GM19240 (cell line): ENCODE measurements around the gene MOV10L1.
"Not testable (repeated sequence)": the region's sequence is repeated elsewhere in the genome, so short reads cannot be mapped to it uniquely, and the experiment has no call there.

Experiments used
- DNase-seq: peaks from one replicate; pipeline ENCODE4 v3.0.0; 2011; ENCODE audit warnings: low spot score; ENCODE audit not compliant: insufficient read length

Gene MOV10L1

GRCh38 chr22:50078246-50078645 lies 11.6 kb upstream of the MOV10L1 start:
- DNase-seq: no peak

- no peak for DNase-seq
Observed at GRCh38 chr22:50078761-50079160, 11.0 kb upstream of the MOV10L1 start.

- no peak for DNase-seq
Observed at GRCh38 chr22:50080077-50080465, 9.7 kb upstream of the MOV10L1 start.

- DNase-seq: no peak
Observed at GRCh38 chr22:50081426-50082196, 8.2 kb upstream of the MOV10L1 start.

- no peak for DNase-seq
Observed at GRCh38 chr22:50082197-50082715, 7.5 kb upstream of the MOV10L1 start.

GRCh38 chr22:50082961-50083461 lies 6.8 kb upstream of the MOV10L1 start:
- DNase-seq: no peak

- DNase-seq: no peak
Observed at GRCh38 chr22:50083462-50084079, 6.2 kb upstream of the MOV10L1 start.

GRCh38 chr22:50084080-50084477 lies 5.7 kb upstream of the MOV10L1 start:
- DNase-seq: no peak

- DNase-seq: no peak
Observed at GRCh38 chr22:50084614-50085021, 5.2 kb upstream of the MOV10L1 start.

- no peak for DNase-seq
Observed at GRCh38 chr22:50085211-50085972, 4.4 kb upstream of the MOV10L1 start, which contains the start of gene MLC1. TSS of gene MLC1 (minus strand) at chr22:50085426. CDS start at chr22:50084902, 524 bp downstream.

- DNase-seq: no peak
Observed at GRCh38 chr22:50086526-50086925, 3.3 kb upstream of the MOV10L1 start.

GRCh38 chr22:50086975-50087374 lies 2.8 kb upstream of the MOV10L1 start:
- DNase-seq: not testable (repeated sequence)

- DNase-seq: no peak
Observed at GRCh38 chr22:50087646-50088045, 2.2 kb upstream of the MOV10L1 start.

GRCh38 chr22:50088096-50088495 lies 1.7 kb upstream of the MOV10L1 start:
- no peak for DNase-seq

GRCh38 chr22:50089231-50089630 lies 575 bp upstream of the MOV10L1 start:
- no peak for DNase-seq

GRCh38 chr22:50090412-50090714 lies 557 bp downstream of the MOV10L1 start:
- DNase-seq: no peak

- DNase-seq: no peak
Observed at GRCh38 chr22:50091092-50091768, 1.4 kb downstream of the MOV10L1 start.

GRCh38 chr22:50092342-50092741 lies 2.5 kb downstream of the MOV10L1 start:
- DNase-seq: no peak

- no peak for DNase-seq
Observed at GRCh38 chr22:50098052-50098451, 8.2 kb downstream of the MOV10L1 start.

- DNase-seq: no peak
Observed at GRCh38 chr22:50101870-50102565, 12.2 kb downstream of the MOV10L1 start.

GRCh38 chr22:50102946-50103345 lies 13.1 kb downstream of the MOV10L1 start:
- DNase-seq: no peak
